Nephron progenitor cell (in vitro differentiated cells): ENCODE measurements around the gene EEFSEC.

Experiments used
- DNase-seq: peaks from one replicate; pipeline ENCODE4 v3.0.0; 2021
- H3K27ac Mint-ChIP-seq: 2 replicates; pipeline ENCODE4 v1.8.0; 2021; ENCODE audit warnings: mild to moderate bottlenecking, moderate library complexity, mixed read lengths
- H3K27me3 Mint-ChIP-seq: 2 replicates; pipeline ENCODE4 v1.8.0; 2021; ENCODE audit warnings: mild to moderate bottlenecking, low read depth, mixed read lengths; ENCODE audit not compliant: poor library complexity
- H3K36me3 Mint-ChIP-seq: 2 replicates; pipeline ENCODE4 v1.8.0; 2021; ENCODE audit warnings: low read depth, mixed read lengths
- H3K4me1 Mint-ChIP-seq: 2 replicates; pipeline ENCODE4 v1.8.0; 2021; ENCODE audit warnings: mixed read lengths
- H3K4me3 Mint-ChIP-seq: 2 replicates; pipeline ENCODE4 v1.8.0; 2021; ENCODE audit warnings: mild to moderate bottlenecking, moderate library complexity, mixed read lengths
- H3K9me3 Mint-ChIP-seq: 2 replicates; pipeline ENCODE4 v1.8.0; 2021; ENCODE audit warnings: mild to moderate bottlenecking, moderate library complexity, mixed read lengths
- TF ChIP-seq, protein P1 (sequence below): fragments of 200-600 bp; sonication (generic); IDR thresholded peaks from 2 replicates; pipeline ENCODE4 v1.5.0; 2021; ENCODE audit warnings: antibody characterized with exemption

Gene EEFSEC

DNA sequence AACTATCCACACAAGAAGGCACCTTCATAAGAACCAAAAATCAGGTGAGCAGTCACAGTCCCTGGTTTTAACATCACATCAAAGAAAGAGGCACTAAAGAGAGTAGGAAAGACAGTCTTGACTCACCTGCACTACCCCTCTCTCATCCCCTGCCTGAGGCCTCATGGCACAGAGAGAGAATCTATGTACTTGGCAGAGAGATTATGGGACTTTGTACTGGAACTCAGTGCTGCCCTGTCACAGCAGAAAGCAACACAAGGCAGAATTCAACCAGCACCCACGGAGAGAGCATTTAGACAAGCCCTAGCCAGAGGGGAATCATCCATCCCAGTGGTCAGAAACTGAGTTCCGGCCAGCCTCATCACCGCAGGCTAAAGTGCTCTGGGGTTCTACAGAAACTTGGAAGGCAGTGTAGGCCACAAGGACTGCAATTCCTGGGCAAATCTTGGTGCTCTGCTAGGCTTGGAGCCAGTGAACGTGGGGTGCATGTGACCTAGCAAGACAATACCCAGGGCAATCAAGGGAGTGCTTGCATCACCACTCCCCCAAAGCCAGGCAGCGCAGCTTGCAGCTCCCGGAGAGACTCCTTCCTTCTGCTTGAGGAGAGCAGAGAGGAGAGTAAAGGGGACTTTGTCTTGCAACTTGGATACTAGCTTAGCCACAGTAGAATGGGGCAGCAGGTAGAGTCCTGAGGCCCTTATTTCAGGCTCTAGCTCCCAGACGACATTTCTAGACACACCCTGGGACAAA is 21.2 kb upstream of the EEFSEC start:
- H3K27ac Mint-ChIP-seq: no peak overlapping the region
- DNase-seq: no peak
- peaks cover 45% of the 10 kb centered on the region for H3K27me3 Mint-ChIP-seq
- H3K4me3 Mint-ChIP-seq: no peak overlapping the region
- peaks cover 5% of the 10 kb centered on the region for H3K4me1 Mint-ChIP-seq
- H3K9me3 Mint-ChIP-seq: peaks cover 33% of the 10 kb centered on the region
- TF ChIP-seq, protein P1, sequence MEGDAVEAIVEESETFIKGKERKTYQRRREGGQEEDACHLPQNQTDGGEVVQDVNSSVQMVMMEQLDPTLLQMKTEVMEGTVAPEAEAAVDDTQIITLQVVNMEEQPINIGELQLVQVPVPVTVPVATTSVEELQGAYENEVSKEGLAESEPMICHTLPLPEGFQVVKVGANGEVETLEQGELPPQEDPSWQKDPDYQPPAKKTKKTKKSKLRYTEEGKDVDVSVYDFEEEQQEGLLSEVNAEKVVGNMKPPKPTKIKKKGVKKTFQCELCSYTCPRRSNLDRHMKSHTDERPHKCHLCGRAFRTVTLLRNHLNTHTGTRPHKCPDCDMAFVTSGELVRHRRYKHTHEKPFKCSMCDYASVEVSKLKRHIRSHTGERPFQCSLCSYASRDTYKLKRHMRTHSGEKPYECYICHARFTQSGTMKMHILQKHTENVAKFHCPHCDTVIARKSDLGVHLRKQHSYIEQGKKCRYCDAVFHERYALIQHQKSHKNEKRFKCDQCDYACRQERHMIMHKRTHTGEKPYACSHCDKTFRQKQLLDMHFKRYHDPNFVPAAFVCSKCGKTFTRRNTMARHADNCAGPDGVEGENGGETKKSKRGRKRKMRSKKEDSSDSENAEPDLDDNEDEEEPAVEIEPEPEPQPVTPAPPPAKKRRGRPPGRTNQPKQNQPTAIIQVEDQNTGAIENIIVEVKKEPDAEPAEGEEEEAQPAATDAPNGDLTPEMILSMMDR: no peak
- peaks cover 4% of the 10 kb centered on the region for H3K36me3 Mint-ChIP-seq

GRCh38 chr3:128133273-128133883 is 19.9 kb upstream of the EEFSEC start:
- TF ChIP-seq, protein P1: peak; percentile 15
- Mint-ChIP-seq H3K9me3 (peaks cover 40% of the 10 kb centered on the region), H3K36me3 (peaks cover 4% of the 10 kb centered on the region), H3K4me3 (no peak overlapping the region), H3K27ac (no peak overlapping the region), H3K27me3 (peaks cover 49% of the 10 kb centered on the region), H3K4me1 (no peaks in the 10 kb centered on the region)
- no peak for DNase-seq

GRCh38 chr3:128143496-128143895 is 9.8 kb upstream of the EEFSEC start:
- no peak overlapping the region for H3K4me3 Mint-ChIP-seq
- TF ChIP-seq, protein P1: no peak
- peaks cover 5% of the 10 kb centered on the region for H3K9me3 Mint-ChIP-seq
- DNase-seq: no peak
- no peaks in the 10 kb centered on the region for H3K36me3 Mint-ChIP-seq
- peaks cover 20% of the 10 kb centered on the region for H3K4me1 Mint-ChIP-seq
- no peak overlapping the region for H3K27ac Mint-ChIP-seq
- H3K27me3 Mint-ChIP-seq: peaks cover 67% of the 10 kb centered on the region

DNA sequence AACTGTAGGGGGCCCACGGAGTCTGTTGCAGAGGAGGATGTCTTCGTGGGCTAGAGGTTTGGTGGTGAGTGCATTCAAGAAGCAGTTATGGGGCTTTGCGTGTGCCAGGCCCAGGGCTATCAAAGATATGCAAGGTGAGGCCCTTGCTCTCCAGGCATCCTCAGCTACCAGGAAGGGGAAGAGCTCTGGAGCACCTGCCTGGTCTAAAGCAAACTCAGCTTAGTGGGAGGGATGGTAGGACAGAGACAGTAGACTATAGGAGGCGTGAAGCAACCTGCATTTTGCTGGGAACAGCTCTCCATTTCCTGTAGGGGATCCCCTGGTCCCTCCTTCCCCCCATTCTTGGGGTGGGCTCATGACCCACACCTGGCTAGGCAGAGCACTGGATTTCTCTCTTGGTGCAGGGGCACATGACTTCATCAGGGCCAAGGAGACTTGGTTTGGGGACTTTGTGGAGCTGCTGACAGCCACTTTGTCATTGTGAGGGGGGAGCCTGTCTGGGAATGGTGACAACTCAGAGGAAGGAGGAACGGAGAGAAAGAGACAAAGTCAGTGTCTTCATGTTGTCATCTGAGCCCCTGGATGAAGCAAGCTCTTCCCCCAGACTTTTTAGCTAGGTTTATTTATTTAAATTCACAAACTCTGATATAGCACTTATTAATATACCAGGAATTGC is 8.6 kb upstream of the EEFSEC start:
- H3K27me3 Mint-ChIP-seq: peaks cover 67% of the 10 kb centered on the region
- H3K36me3 Mint-ChIP-seq: no peaks in the 10 kb centered on the region
- no peaks in the 10 kb centered on the region for H3K9me3 Mint-ChIP-seq
- DNase-seq: no peak
- H3K4me1 Mint-ChIP-seq: peaks cover 20% of the 10 kb centered on the region
- no peak overlapping the region for H3K4me3 Mint-ChIP-seq
- H3K27ac Mint-ChIP-seq: no peak overlapping the region
- TF ChIP-seq, protein P1: no peak

GRCh38 chr3:128145279-128145678 is 8.0 kb upstream of the EEFSEC start:
- H3K27me3 Mint-ChIP-seq: peaks cover 66% of the 10 kb centered on the region
- no peak overlapping the region for H3K27ac Mint-ChIP-seq
- H3K36me3 Mint-ChIP-seq: no peaks in the 10 kb centered on the region
- no peak for DNase-seq
- no peak overlapping the region for H3K4me3 Mint-ChIP-seq
- no peaks in the 10 kb centered on the region for H3K9me3 Mint-ChIP-seq
- H3K4me1 Mint-ChIP-seq: peaks cover 20% of the 10 kb centered on the region
- TF ChIP-seq, protein P1: no peak
